Measurements from ENCODE around the gene OTOG.

Gene OTOG

GRCh38 chr11:17608821-17609220 is 61.8 kb downstream of the OTOG start:
- TF ChIP-seq MAX (IDR thresholded peaks at IDR 0.05; ENCODE audit: low read depth, low read length) (no peak), CTCF (IDR thresholded peaks at IDR 0.05; ENCODE audit: low read depth, low read length) (no peak), POLR2A (IDR thresholded peaks at IDR 0.05; ENCODE audit: extremely low read depth, insufficient read length) (no peak), MYC (IDR thresholded peaks at IDR 0.05; ENCODE audit: low read depth, low read length) (no peak)
- no peak overlapping the region for H3K4me3 ChIP-seq (ENCODE audit: low read depth, low read length)
- DNase-seq (ENCODE audit: low read depth), result no peak

GRCh38 chr11:17609291-17610084 is 62.4 kb downstream of the OTOG start:
- H3K4me3 ChIP-seq (ENCODE audit: low read depth, low read length), result no peak overlapping the region
- no peak for DNase-seq (ENCODE audit: low read depth)
- TF ChIP-seq CTCF (IDR thresholded peaks at IDR 0.05; ENCODE audit: low read depth, low read length), result no peak
- TF ChIP-seq MYC (IDR thresholded peaks at IDR 0.05; ENCODE audit: low read depth, low read length), result no peak
- TF ChIP-seq POLR2A (IDR thresholded peaks at IDR 0.05; ENCODE audit: extremely low read depth, insufficient read length), result no peak
- TF ChIP-seq MAX (IDR thresholded peaks at IDR 0.05; ENCODE audit: low read depth, low read length), result no peak

GRCh38 chr11:17610085-17610894 is 63.2 kb downstream of the OTOG start:
- DNase-seq (ENCODE audit: low read depth), result no peak
- H3K4me3 ChIP-seq (ENCODE audit: low read depth, low read length), result no peak overlapping the region
- no peak for TF ChIP-seq MAX (IDR thresholded peaks at IDR 0.05; ENCODE audit: low read depth, low read length)

GRCh38 chr11:17611049-17611448 is 64.0 kb downstream of the OTOG start:
- DNase-seq (ENCODE audit: low read depth), result no peak
- no peak overlapping the region for H3K4me3 ChIP-seq (ENCODE audit: low read depth, low read length)
- TF ChIP-seq MAX (IDR thresholded peaks at IDR 0.05; ENCODE audit: low read depth, low read length), result no peak
- no peak for TF ChIP-seq POLR2A (IDR thresholded peaks at IDR 0.05; ENCODE audit: extremely low read depth, insufficient read length)
- no peak for TF ChIP-seq MYC (IDR thresholded peaks at IDR 0.05; ENCODE audit: low read depth, low read length)
- TF ChIP-seq CTCF (IDR thresholded peaks at IDR 0.05; ENCODE audit: low read depth, low read length), result no peak

- no peak overlapping the region for H3K4me3 ChIP-seq (ENCODE audit: low read depth, low read length)
- TF ChIP-seq POLR2A (IDR thresholded peaks at IDR 0.05; ENCODE audit: extremely low read depth, insufficient read length) (no peak), CTCF (IDR thresholded peaks at IDR 0.05; ENCODE audit: low read depth, low read length) (no peak), MAX (IDR thresholded peaks at IDR 0.05; ENCODE audit: low read depth, low read length) (no peak), MYC (IDR thresholded peaks at IDR 0.05; ENCODE audit: low read depth, low read length) (no peak)
- DNase-seq (ENCODE audit: low read depth), result no peak
Observed at GRCh38 chr11:17611503-17612220, 64.6 kb downstream of the OTOG start.

Data from NB4 (cell line).